Liver (tissue), 9 donors: ENCODE measurements around the gene HBG1. TPM values are rescaled to one million over a fixed set of nuclear protein-coding genes. Genes with fewer than 3 reads are reported as not detected.

Experiments used
- DNase-seq: peaks from one replicate; pipeline ENCODE4 v3.0.0-alpha.2; 2017; ENCODE audit warnings: low spot score
- H3K27ac ChIP-seq, 2 donors: one replicate each; pipeline ENCODE4 v1.7.0; 2013; ENCODE audit warnings: inconsistent platforms in 2 of 2, low read length in 2 of 2, control low read depth in 1 of 2, low read depth in 1 of 2, mild to moderate bottlenecking in 1 of 2
- H3K27me3 ChIP-seq, 4 donors: one replicate each; pipeline versions ENCODE4 v1.6.1 to v1.7.0; 2013; ENCODE audit warnings: low read length in 3 of 4, inconsistent platforms in 1 of 4, mild to moderate bottlenecking in 1 of 4, moderate library complexity in 1 of 4; ENCODE audit not compliant: control insufficient read depth in 4 of 4, insufficient read depth in 4 of 4
- H3K36me3 ChIP-seq, 4 donors: one replicate each; pipeline versions ENCODE4 v1.6.1 to v1.7.0; 2013; ENCODE audit warnings: low read length in 3 of 4, mild to moderate bottlenecking in 3 of 4, low read depth in 1 of 4, moderate library complexity in 1 of 4; ENCODE audit not compliant: control insufficient read depth in 4 of 4, insufficient read depth in 3 of 4
- H3K4me1 ChIP-seq, 4 donors: one replicate each; pipeline versions ENCODE4 v1.6.1 to v1.7.0; 2013; ENCODE audit warnings: low read length in 3 of 4, mild to moderate bottlenecking in 3 of 4, moderate library complexity in 1 of 4; ENCODE audit not compliant: control insufficient read depth in 4 of 4, insufficient read depth in 4 of 4
- H3K4me3 ChIP-seq, 3 donors: one replicate each; pipeline versions ENCODE4 v1.6.1 to v1.7.0; 2013; ENCODE audit warnings: low read length in 3 of 3, control low read depth in 1 of 3, low read depth in 1 of 3, mild to moderate bottlenecking in 1 of 3
- H3K9ac ChIP-seq, 2 donors: one replicate each; pipeline ENCODE4 v1.7.0; 2013; ENCODE audit warnings: low read length in 2 of 2, mild to moderate bottlenecking in 2 of 2, moderate library complexity in 2 of 2, control low read depth in 1 of 2, low read depth in 1 of 2
- H3K9me3 ChIP-seq, 4 donors: one replicate each; pipeline versions ENCODE4 v1.6.1 to v1.7.0; 2013; ENCODE audit warnings: low read length in 3 of 4; ENCODE audit not compliant: control insufficient read depth in 4 of 4
- ATF3 ChIP-seq: IDR thresholded peaks from 2 replicates; pipeline ENCODE4 v1.6.1; 2016; ENCODE audit warnings: antibody characterized with exemption
- CTCF ChIP-seq: fragments of 150-350 bp; IDR thresholded peaks from 2 replicates; pipeline ENCODE4 v1.5.1; 2017; ENCODE audit warnings: improper control_type of control experiment, low read depth, low read length; ENCODE audit not compliant: missing input control
- EGR1 ChIP-seq, 2 donors: IDR thresholded peaks; 2 replicates each; pipeline ENCODE4 v1.6.1; 2016 to 2018; ENCODE audit warnings: antibody characterized with exemption in 2 of 2, low read depth in 2 of 2
- FOXA1 ChIP-seq: IDR thresholded peaks from 2 replicates; pipeline ENCODE4 v1.6.1; 2016; ENCODE audit warnings: antibody characterized with exemption
- FOXA2 ChIP-seq: IDR thresholded peaks from 2 replicates; pipeline ENCODE4 v1.6.1; 2016; ENCODE audit warnings: antibody characterized with exemption
- GABPA ChIP-seq, 2 donors: IDR thresholded peaks in 1 of 2; conservative IDR thresholded peaks in 1 of 2; 2 replicates each; pipeline ENCODE4 v1.6.1; 2016; ENCODE audit warnings: antibody characterized with exemption in 2 of 2, mild to moderate bottlenecking in 1 of 2, moderate library complexity in 1 of 2
- HNF4A ChIP-seq, 2 donors: conservative IDR thresholded peaks; 2 replicates each; pipeline ENCODE4 v1.6.1; 2016; ENCODE audit warnings: antibody characterized with exemption in 2 of 2, mild to moderate bottlenecking in 2 of 2
- HNF4G ChIP-seq: IDR thresholded peaks from 2 replicates; pipeline ENCODE4 v1.6.1; 2016; ENCODE audit warnings: antibody characterized with exemption
- JUND ChIP-seq, 2 donors: IDR thresholded peaks; 2 replicates each; pipeline ENCODE4 v1.6.1; 2016; ENCODE audit warnings: antibody characterized with exemption in 2 of 2
- NR2F2 ChIP-seq: IDR thresholded peaks from 2 replicates; pipeline ENCODE4 v1.6.1; 2016; ENCODE audit warnings: antibody characterized with exemption
- RAD21 ChIP-seq, 2 donors: IDR thresholded peaks; 2 replicates each; pipeline ENCODE4 v1.6.1; 2016; ENCODE audit warnings: antibody characterized with exemption in 2 of 2, mild to moderate bottlenecking in 2 of 2
- RXRA ChIP-seq, 2 donors: IDR thresholded peaks; 2 replicates each; pipeline ENCODE4 v1.6.1; 2017 to 2018; ENCODE audit warnings: antibody characterized with exemption in 2 of 2, mild to moderate bottlenecking in 1 of 2
- SP1 ChIP-seq: IDR thresholded peaks from 2 replicates; pipeline ENCODE4 v1.6.1; 2018; ENCODE audit warnings: antibody characterized with exemption, mild to moderate bottlenecking
- TAF1 ChIP-seq: conservative IDR thresholded peaks from 2 replicates; pipeline ENCODE4 v1.6.1; 2016; ENCODE audit warnings: antibody characterized with exemption, mild to moderate bottlenecking
- YY1 ChIP-seq: IDR thresholded peaks from 2 replicates; pipeline ENCODE4 v1.6.1; 2016; ENCODE audit warnings: antibody characterized with exemption, mild to moderate bottlenecking
- WGBS: extraction: QIAGEN DNeasy Blood & Tissue Kit; methylation state at CpG from one replicate; pipeline ENCODE4 v1.1.7; 2013; 5-methylcytosine and 5-hydroxymethylcytosine counted together
- polyA plus RNA-seq, 2 donors: library from polyadenylated mRNA; stranded (reverse) in 1 of 2; unstranded in 1 of 2; fragments of 200-250 nt in 1 of 2; fragments of >200 nt in 1 of 2; fragmentation: Nextera tagmentation in 1 of 2; extraction: Ambion mirVana in 1 of 2; gene quantifications; one replicate each; pipeline versions ENCODE4 v1.2.1 to v1.2.3, GENCODE V29; 2013 to 2015
- total RNA-seq, 2 donors: library from RNA; depleted of rRNA; stranded (reverse); fragments of >200 nt; gene quantifications; one replicate each; pipeline ENCODE4 v1.2.3, GENCODE V29; 2014
- TF ChIP-seq, protein P1 (sequence below): IDR thresholded peaks from 2 replicates; pipeline ENCODE4 v1.6.1; 2016; ENCODE audit warnings: antibody characterized with exemption
- TF ChIP-seq, protein P2 (sequence below): IDR thresholded peaks from 2 replicates; pipeline ENCODE4 v1.6.1; 2016; ENCODE audit warnings: antibody characterized with exemption, mild to moderate bottlenecking
- TF ChIP-seq, protein P3 (sequence below): IDR thresholded peaks from 2 replicates; pipeline ENCODE4 v1.6.1; 2016; ENCODE audit warnings: antibody characterized with exemption
- donor health status: healthy.
- donor health status: healthy.
- donor health status: healthy.
- donor health status: healthy.
- donor health status: healthy.

HBG1 gene
- total and polyA plus RNA-seq, 4 donors: 75.1 TPM; not detected in 3

DNA sequence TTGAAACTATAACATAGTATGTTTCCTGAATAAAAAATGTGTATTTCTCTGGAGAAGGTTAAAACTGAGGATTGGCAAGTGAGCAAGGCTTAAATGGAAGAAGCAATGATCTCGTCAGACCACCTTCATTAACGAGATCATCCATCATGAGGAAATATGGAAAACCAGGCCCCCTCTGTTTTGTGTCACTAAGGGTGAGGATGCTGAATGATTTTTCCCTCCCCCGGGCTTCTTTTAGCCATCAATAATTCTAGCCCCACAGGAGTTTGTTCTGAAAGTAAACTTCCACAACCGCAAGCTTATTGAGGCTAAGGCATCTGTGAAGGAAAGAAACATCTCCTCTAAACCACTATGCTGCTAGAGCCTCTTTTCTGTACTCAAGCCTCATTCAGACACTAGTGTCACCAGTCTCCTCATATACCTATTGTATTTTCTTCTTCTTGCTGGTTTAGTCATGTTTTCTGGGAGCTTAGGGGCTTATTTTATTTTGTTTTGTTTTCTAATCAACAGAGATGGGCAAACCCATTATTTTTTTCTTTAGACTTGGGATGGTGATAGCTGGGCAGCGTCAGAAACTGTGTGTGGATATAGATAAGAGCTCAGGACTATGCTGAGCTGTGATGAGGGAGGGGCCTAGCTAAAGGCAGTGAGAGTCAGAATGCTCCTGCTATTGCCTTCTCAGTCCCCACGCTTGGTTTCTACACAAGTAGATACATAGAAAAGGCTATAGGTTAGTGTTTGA lies 25.9 kb upstream of the HBG1 start:
- H3K9me3 ChIP-seq: no peaks in the 10 kb centered on the region
- peaks cover 0 to 3% (median 0%) of the 10 kb centered on the region in 4 donors for H3K27me3 ChIP-seq
- DNase-seq: peak; percentile 73
- H3K27ac ChIP-seq: no peak overlapping the region
- no peaks in the 10 kb centered on the region for H3K4me1 ChIP-seq
- TF ChIP-seq GABPA (IDR thresholded peaks at IDR 0.05 in 1 of 2, conservative IDR thresholded peaks at IDR 0.05 in 1 of 2) (no peak), RAD21 (IDR thresholded peaks at IDR 0.05) (no peak), HNF4G (no peak), FOXA2 (no peak), JUND (IDR thresholded peaks at IDR 0.05) (no peak), SP1 (no peak), CTCF (no peak), FOXA1 (no peak), HNF4A (conservative IDR thresholded peaks at IDR 0.05) (no peak), YY1 (no peak), ATF3 (no peak), NR2F2 (no peak), TAF1 (no peak), RXRA (IDR thresholded peaks at IDR 0.05) (no peak), EGR1 (IDR thresholded peaks at IDR 0.05; ENCODE audit: low read depth in 2 of 2) (no peak)
- TF ChIP-seq, protein P1, sequence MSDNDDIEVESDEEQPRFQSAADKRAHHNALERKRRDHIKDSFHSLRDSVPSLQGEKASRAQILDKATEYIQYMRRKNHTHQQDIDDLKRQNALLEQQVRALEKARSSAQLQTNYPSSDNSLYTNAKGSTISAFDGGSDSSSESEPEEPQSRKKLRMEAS: no peak
- TF ChIP-seq, protein P2, sequence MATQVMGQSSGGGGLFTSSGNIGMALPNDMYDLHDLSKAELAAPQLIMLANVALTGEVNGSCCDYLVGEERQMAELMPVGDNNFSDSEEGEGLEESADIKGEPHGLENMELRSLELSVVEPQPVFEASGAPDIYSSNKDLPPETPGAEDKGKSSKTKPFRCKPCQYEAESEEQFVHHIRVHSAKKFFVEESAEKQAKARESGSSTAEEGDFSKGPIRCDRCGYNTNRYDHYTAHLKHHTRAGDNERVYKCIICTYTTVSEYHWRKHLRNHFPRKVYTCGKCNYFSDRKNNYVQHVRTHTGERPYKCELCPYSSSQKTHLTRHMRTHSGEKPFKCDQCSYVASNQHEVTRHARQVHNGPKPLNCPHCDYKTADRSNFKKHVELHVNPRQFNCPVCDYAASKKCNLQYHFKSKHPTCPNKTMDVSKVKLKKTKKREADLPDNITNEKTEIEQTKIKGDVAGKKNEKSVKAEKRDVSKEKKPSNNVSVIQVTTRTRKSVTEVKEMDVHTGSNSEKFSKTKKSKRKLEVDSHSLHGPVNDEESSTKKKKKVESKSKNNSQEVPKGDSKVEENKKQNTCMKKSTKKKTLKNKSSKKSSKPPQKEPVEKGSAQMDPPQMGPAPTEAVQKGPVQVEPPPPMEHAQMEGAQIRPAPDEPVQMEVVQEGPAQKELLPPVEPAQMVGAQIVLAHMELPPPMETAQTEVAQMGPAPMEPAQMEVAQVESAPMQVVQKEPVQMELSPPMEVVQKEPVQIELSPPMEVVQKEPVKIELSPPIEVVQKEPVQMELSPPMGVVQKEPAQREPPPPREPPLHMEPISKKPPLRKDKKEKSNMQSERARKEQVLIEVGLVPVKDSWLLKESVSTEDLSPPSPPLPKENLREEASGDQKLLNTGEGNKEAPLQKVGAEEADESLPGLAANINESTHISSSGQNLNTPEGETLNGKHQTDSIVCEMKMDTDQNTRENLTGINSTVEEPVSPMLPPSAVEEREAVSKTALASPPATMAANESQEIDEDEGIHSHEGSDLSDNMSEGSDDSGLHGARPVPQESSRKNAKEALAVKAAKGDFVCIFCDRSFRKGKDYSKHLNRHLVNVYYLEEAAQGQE: no peak
- TF ChIP-seq, protein P3, sequence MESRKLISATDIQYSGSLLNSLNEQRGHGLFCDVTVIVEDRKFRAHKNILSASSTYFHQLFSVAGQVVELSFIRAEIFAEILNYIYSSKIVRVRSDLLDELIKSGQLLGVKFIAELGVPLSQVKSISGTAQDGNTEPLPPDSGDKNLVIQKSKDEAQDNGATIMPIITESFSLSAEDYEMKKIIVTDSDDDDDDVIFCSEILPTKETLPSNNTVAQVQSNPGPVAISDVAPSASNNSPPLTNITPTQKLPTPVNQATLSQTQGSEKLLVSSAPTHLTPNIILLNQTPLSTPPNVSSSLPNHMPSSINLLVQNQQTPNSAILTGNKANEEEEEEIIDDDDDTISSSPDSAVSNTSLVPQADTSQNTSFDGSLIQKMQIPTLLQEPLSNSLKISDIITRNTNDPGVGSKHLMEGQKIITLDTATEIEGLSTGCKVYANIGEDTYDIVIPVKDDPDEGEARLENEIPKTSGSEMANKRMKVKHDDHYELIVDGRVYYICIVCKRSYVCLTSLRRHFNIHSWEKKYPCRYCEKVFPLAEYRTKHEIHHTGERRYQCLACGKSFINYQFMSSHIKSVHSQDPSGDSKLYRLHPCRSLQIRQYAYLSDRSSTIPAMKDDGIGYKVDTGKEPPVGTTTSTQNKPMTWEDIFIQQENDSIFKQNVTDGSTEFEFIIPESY: no peak
- 70% methylated on average over 6 of the region's 6 CpGs for WGBS
- no peak overlapping the region for H3K9ac ChIP-seq
- H3K36me3 ChIP-seq: no peaks in the 10 kb centered on the region
- no peak overlapping the region for H3K4me3 ChIP-seq
